ENCODE measurements around the gene FGF2. TPM values are rescaled to one million over a fixed set of nuclear protein-coding genes. Genes with fewer than 3 reads are reported as not detected.
"Not testable (repeated sequence)": the region's sequence is repeated elsewhere in the genome, so short reads cannot be mapped to it uniquely, and the experiment has no call there.

The FGF2 gene
- total RNA-seq, 8 experiments from 2014 or later, result 6.0 to 40.3 (median 9.5) TPM

DNA sequence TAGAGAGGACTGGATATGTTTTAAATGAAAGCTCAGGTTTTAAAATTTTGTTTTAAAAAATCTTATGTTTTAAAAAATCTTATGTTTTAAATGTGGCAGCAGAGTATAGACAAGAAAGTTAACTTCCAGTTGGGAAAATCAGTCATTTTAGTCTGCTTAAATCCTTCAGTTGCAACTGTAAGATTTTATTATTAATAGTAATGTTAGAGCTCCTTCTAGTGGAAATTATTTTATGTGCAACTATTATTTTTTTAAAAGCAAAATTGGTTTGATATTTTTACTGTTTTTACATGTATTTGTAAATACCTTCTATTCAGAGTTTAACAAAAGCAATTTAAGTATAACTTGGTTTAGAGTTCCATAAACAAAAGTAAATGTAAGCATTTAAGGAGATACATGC lies 104.2 kb downstream of the FGF2 start:
- no peak for ATAC-seq (replicated peaks in 6 of 8)
- in situ Hi-C loops (cut with MboI; ENCODE audit: low pct_unique_long_range_greater_than_20kb in 2 of 9, low sequenced_read_pairs in 9 of 9, unreplicated experiment in 9 of 9), result no loop called here
- H3K27ac ChIP-seq, result no peak overlapping the region
- no peaks in the 10 kb centered on the region for H3K4me1 ChIP-seq (replicated peaks in 1 of 2)
- H3K4me3 ChIP-seq, result no peak overlapping the region

DNA sequence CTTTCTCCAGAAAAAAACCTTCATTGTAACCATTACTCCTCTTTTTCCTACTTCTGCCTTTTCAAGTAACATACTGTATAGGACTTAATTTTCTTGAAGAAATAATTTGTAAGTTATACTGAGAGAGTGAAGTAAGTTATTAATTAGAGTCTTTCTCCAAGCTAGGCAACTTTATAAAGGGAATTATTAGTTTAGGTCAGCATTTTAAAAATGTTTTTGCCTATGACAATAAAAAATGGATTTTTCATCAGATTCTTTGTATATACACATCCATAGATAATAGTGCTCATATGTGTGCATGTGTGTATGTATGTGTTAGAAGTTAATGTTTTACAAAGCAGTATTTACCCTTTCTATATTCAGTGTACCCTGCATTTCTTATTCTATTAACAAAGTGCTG lies 106.1 kb downstream of the FGF2 start:
- Histone ChIP-seq H3K27ac (no peak overlapping the region), H3K4me3 (no peak overlapping the region), H3K4me1 (replicated peaks in 1 of 2) (no peaks in the 10 kb centered on the region)
- in situ Hi-C loops (cut with MboI; ENCODE audit: low pct_unique_long_range_greater_than_20kb in 2 of 9, low sequenced_read_pairs in 9 of 9, unreplicated experiment in 9 of 9), result no loop called here
- no peak for ATAC-seq (replicated peaks in 6 of 8)

DNA sequence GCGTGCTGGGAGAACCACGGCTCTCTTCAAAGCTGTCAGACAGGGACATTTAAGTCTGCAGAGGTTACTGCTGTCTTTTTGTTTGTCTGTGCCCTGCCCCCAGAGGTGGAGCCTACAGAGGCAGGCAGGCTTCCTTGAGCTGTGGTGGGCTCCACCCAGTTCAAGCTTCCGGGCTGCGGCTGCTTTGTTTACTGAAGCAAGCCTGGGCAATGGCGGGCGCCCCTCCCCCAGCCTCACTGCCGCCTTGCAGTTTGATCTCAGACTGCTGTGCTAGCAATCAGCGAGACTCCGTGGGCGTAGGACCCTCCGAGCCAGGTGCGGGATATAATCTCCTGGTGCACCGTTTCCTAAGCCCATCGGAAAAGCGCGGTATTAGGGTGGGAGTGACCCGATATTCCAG lies 118.5 kb downstream of the FGF2 start:
- ATAC-seq (replicated peaks in 6 of 8); H3K4me1 ChIP-seq (replicated peaks in 1 of 2); H3K27ac ChIP-seq; in situ Hi-C loops (cut with MboI; ENCODE audit: low pct_unique_long_range_greater_than_20kb in 2 of 9, low sequenced_read_pairs in 9 of 9, unreplicated experiment in 9 of 9); H3K4me3 ChIP-seq: not testable (repeated sequence)
- WGBS, 10 experiments, result 100% methylated on average over 3 of the region's 17 CpGs; no CpG with 5 or more reads in 9 of the 10 experiments

DNA sequence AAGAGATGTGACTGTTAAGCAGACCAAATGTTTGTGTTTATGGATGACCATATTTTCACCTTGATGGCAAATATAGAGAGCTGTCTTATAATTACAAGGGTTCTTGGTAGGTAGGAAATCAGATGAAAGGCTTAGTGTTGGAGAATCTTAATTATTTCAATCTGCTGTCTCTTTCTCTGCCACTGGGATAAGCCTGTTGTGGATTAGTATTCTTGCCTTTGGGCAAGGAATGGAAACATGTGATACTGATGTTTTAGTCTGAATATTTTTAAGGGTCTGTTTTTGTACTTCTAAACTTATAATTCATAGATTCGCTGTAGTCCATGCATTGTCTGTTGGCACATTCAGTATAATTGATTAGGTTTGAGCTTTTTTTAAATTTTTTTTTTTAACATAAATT lies 119.5 kb downstream of the FGF2 start:
- in situ Hi-C loops (cut with MboI; ENCODE audit: low pct_unique_long_range_greater_than_20kb in 2 of 9, low sequenced_read_pairs in 9 of 9, unreplicated experiment in 9 of 9), result no loop called here

More for the DNA sequence above, 119.5 kb downstream of the FGF2 start:
- 14 to 100% (median 93%) methylated on average over 1 of the region's 1 CpG; no CpG with 5 or more reads in 1 of the 10 experiments for WGBS, 10 experiments
- H3K4me1 ChIP-seq (replicated peaks in 1 of 2), result no peaks in the 10 kb centered on the region
- no peak overlapping the region for H3K27ac ChIP-seq
- H3K4me3 ChIP-seq, result no peak overlapping the region
- ATAC-seq (replicated peaks in 6 of 8), result peak in 3 of 8 experiments; percentile 47 to 79 (median 64)

Other genes starting within 250 kb of the FGF2 start
- under 1 TPM in 3 of 8 experiments, not detected in 5; 0.09 to 0.41 (median 0.21) TPM for gene IL21, start 205.8 kb upstream of the FGF2 start, total RNA-seq
- 10 to 100 TPM in 1 of 8 experiments, 1 to 10 TPM in 7; 2.4 to 10.3 (median 4.3) TPM for gene BBS12, start 94.1 kb upstream of the FGF2 start, total RNA-seq
- 10 to 100 TPM in 3 of 8 experiments, 1 to 10 TPM in 5; 6.6 to 14.2 (median 9.7) TPM for gene NUDT6, start 95.8 kb downstream of the FGF2 start, total RNA-seq

All from motor neuron (in vitro differentiated cells).